ENCODE data around the gene ERV3-1. TPM values are rescaled to one million over a fixed set of nuclear protein-coding genes. Genes with fewer than 3 reads are reported as not detected.

Gene ERV3-1
- total and polyA plus RNA-seq, 9 of the 15 experiments (the other 6 are each of a cell fraction or from before 2014, with no cell fraction given): 10.2 to 30.0 (median 22.0) TPM

DNA sequence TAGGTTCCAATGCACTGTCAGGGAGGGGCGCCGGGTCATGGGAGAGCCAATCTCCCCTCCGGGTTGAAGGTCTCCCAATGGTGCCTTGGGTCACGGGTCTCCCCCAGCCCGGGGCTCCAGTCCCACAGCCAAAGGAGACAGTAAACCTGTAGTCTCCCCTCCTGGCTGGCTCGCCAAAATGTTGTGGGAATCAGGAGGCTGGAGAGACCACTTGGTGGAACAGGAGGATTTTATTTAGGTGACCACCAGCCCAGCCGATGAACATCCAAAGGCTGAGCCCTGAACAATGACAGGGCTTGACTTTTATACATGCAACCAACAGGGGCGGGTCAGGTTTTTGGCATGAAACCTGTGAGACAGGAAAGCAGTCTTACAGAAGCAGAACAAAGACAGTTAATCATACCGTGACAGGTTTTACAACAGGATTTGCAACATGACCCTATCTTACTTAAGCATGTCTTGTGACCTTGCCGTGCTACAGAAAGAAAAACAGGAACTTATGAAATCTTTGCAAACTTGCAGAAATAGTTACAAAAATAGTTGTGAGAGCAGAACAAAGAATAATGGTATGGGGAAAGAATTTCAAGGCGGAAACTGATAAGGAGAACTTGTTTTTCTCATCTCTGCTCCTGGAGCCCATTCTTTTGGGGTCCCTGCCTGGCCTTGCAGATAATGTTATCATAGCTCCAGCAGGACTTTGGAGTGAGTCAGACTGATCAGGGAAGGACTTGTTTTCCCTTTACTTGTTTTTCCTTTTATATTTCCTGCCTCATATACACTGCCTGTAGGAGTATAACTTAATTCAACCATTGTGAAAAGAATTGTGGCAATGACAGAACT lies 7.1 kb downstream of the ERV3-1 start (continued):
- TF ChIP-seq CREB1 (IDR thresholded peaks at IDR 0.05) (peak; percentile 71; the same call in 1 of the 2 replicates), CREB1 (CRISPR knock-in tag; IDR thresholded peaks at IDR 0.05) (no peak), ZBTB1 (CRISPR knock-in tag; IDR thresholded peaks at IDR 0.05; ENCODE audit: borderline replicate concordance, low read depth) (no peak), RBBP5 (IDR thresholded peaks at IDR 0.05; ENCODE audit: borderline replicate concordance, insufficient read depth, low read length, poor library complexity, severe bottlenecking) (peak; percentile 31), TOE1 (IDR thresholded peaks at IDR 0.05; ENCODE audit: borderline replicate concordance) (peak; percentile 93), TOE1 (CRISPR knock-in tag; IDR thresholded peaks at IDR 0.05; ENCODE audit: borderline replicate concordance, low read depth) (no peak), GABPB1 (CRISPR knock-in tag; IDR thresholded peaks at IDR 0.05) (peak; percentile 65; the same call in 1 of the 2 replicates), ZFPM2 (CRISPR knock-in tag; IDR thresholded peaks at IDR 0.05) (0 out of 2 replicates have a peak, but pooled peaks have one; percentile 60), ZNF217 (CRISPR knock-in tag; IDR thresholded peaks at IDR 0.05) (no peak), PHTF2 (CRISPR knock-in tag; IDR thresholded peaks at IDR 0.05) (no peak), EP300 (IDR thresholded peaks at IDR 0.05; ENCODE audit: low read length) (peak; percentile 99), ZNF12 (CRISPR knock-in tag; IDR thresholded peaks at IDR 0.05) (no peak), ZNF75A (CRISPR knock-in tag; IDR thresholded peaks at IDR 0.05) (no peak), RHOXF2B (CRISPR knock-in tag; conservative IDR thresholded peaks at IDR 0.05) (no peak), FOXA3 (CRISPR knock-in tag; conservative IDR thresholded peaks at IDR 0.05 in 1 of 2, IDR thresholded peaks at IDR 0.05 in 1 of 2) (peak in 1 of 2 experiments; percentile 59; a peak in 2 of 4 replicates), SMAD3 (CRISPR knock-in tag; conservative IDR thresholded peaks at IDR 0.05) (peak; percentile 30; the same call in 1 of the 2 replicates), NCOA1 (IDR thresholded peaks at IDR 0.05; ENCODE audit: low read depth) (peak; percentile 96), RBM34 (IDR thresholded peaks at IDR 0.05; ENCODE audit: borderline replicate concordance, insufficient read depth, low read length) (no peak), ZNF507 (tag; conservative IDR thresholded peaks at IDR 0.05) (no peak), PML (IDR thresholded peaks at IDR 0.05; ENCODE audit: low read length) (peak; percentile 99), ZBED1 (IDR thresholded peaks at IDR 0.05) (peak; percentile 89; the same call in 1 of the 2 replicates), ZNF41 (CRISPR knock-in tag; conservative IDR thresholded peaks at IDR 0.05) (no peak), HMGN3 (IDR thresholded peaks at IDR 0.05; ENCODE audit: borderline replicate concordance, extremely low read depth, insufficient read length, low read depth, low read length) (peak; percentile 99), ZNF253 (CRISPR knock-in tag; conservative IDR thresholded peaks at IDR 0.05) (no peak), SRSF1 (IDR thresholded peaks at IDR 0.05; ENCODE audit: low read depth, low read length) (no peak)
- TF ChIP-seq, protein P1, sequence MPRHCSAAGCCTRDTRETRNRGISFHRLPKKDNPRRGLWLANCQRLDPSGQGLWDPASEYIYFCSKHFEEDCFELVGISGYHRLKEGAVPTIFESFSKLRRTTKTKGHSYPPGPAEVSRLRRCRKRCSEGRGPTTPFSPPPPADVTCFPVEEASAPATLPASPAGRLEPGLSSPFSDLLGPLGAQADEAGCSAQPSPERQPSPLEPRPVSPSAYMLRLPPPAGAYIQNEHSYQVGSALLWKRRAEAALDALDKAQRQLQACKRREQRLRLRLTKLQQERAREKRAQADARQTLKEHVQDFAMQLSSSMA (CRISPR knock-in tag; IDR thresholded peaks at IDR 0.05): 0 out of 2 replicates have a peak, but pooled peaks have one; percentile 20
- TF ChIP-seq, protein P2, sequence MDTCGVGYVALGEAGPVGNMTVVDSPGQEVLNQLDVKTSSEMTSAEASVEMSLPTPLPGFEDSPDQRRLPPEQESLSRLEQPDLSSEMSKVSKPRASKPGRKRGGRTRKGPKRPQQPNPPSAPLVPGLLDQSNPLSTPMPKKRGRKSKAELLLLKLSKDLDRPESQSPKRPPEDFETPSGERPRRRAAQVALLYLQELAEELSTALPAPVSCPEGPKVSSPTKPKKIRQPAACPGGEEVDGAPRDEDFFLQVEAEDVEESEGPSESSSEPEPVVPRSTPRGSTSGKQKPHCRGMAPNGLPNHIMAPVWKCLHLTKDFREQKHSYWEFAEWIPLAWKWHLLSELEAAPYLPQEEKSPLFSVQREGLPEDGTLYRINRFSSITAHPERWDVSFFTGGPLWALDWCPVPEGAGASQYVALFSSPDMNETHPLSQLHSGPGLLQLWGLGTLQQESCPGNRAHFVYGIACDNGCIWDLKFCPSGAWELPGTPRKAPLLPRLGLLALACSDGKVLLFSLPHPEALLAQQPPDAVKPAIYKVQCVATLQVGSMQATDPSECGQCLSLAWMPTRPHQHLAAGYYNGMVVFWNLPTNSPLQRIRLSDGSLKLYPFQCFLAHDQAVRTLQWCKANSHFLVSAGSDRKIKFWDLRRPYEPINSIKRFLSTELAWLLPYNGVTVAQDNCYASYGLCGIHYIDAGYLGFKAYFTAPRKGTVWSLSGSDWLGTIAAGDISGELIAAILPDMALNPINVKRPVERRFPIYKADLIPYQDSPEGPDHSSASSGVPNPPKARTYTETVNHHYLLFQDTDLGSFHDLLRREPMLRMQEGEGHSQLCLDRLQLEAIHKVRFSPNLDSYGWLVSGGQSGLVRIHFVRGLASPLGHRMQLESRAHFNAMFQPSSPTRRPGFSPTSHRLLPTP (IDR thresholded peaks at IDR 0.05; ENCODE audit: borderline replicate concordance, extremely low read depth, insufficient read length): no peak

Measured in K562 (cell line).